Neural crest cell (in vitro differentiated cells): ENCODE results near the gene KLHL35. TPM values are rescaled to one million over a fixed set of nuclear protein-coding genes. Genes with fewer than 3 reads are reported as not detected.
A peak's percentile ranks its signal among the peaks of the same experiment; 100 is the strongest.

Experiments used
- DNase-seq: peaks from one replicate; pipeline ENCODE4 v3.0.0; 2021; ENCODE audit warnings: low read depth, mixed read lengths, low spot score
- H3K27ac Mint-ChIP-seq: one replicate; pipeline ENCODE4 v1.8.0; 2021; ENCODE audit warnings: mild to moderate bottlenecking, mixed read lengths; ENCODE audit not compliant: unreplicated experiment
- H3K27me3 Mint-ChIP-seq: 2 replicates; pipeline ENCODE4 v1.8.0; 2021; ENCODE audit warnings: low read depth, mild to moderate bottlenecking, mixed read lengths
- H3K36me3 Mint-ChIP-seq: 2 replicates; pipeline ENCODE4 v1.8.0; 2021; ENCODE audit warnings: low read depth, mild to moderate bottlenecking, mixed read lengths
- H3K4me1 Mint-ChIP-seq: 2 replicates; pipeline ENCODE4 v1.8.0; 2021; ENCODE audit warnings: mixed read lengths
- H3K4me3 Mint-ChIP-seq: one replicate; pipeline ENCODE4 v1.8.0; 2021; ENCODE audit warnings: mild to moderate bottlenecking, mixed read lengths
- H3K9me3 Mint-ChIP-seq: 2 replicates; pipeline ENCODE4 v1.8.0; 2021; ENCODE audit warnings: mixed read lengths
- total RNA-seq: library from RNA; stranded (reverse); gene quantifications from 2 replicates; pipeline ENCODE4 v1.2.1, GENCODE V29; 2021
- TF ChIP-seq, protein P1 (sequence below): fragments of 200-600 bp; sonication (generic); conservative IDR thresholded peaks from 2 replicates; pipeline ENCODE4 v1.5.0; 2021; ENCODE audit warnings: antibody characterized with exemption, mild to moderate bottlenecking

The KLHL35 gene
- total RNA-seq, 1 donor from 2014 or later = 11.6 TPM

DNA sequence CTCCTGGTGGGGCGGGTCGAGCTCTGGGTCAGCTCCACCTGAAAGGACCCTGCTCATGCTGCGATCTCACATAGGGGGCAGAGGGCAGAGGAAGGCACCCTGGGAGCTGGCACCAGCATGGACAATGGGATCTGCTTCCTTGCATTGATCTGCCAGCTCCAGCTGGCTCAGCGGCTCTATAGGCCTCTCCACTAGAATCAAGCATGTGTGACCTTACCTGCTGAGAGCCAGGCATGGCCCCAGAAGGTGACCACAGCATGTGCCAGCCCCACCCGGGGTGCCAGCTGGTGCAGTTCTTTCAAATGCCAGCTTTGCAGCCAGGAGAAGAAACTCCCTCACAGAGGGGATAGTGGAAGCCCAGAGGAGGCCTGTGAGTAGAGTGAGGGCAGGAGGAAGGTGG is 22.0 kb upstream of the KLHL35 start:
- no peaks in the 10 kb centered on the region for H3K9me3 Mint-ChIP-seq
- no peaks in the 10 kb centered on the region for H3K27me3 Mint-ChIP-seq
- TF ChIP-seq, protein P1, sequence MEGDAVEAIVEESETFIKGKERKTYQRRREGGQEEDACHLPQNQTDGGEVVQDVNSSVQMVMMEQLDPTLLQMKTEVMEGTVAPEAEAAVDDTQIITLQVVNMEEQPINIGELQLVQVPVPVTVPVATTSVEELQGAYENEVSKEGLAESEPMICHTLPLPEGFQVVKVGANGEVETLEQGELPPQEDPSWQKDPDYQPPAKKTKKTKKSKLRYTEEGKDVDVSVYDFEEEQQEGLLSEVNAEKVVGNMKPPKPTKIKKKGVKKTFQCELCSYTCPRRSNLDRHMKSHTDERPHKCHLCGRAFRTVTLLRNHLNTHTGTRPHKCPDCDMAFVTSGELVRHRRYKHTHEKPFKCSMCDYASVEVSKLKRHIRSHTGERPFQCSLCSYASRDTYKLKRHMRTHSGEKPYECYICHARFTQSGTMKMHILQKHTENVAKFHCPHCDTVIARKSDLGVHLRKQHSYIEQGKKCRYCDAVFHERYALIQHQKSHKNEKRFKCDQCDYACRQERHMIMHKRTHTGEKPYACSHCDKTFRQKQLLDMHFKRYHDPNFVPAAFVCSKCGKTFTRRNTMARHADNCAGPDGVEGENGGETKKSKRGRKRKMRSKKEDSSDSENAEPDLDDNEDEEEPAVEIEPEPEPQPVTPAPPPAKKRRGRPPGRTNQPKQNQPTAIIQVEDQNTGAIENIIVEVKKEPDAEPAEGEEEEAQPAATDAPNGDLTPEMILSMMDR = no peak
- DNase-seq = no peak
- no peaks in the 10 kb centered on the region for H3K4me1 Mint-ChIP-seq
- no peak overlapping the region for H3K27ac Mint-ChIP-seq
- H3K4me3 Mint-ChIP-seq = no peak overlapping the region
- H3K36me3 Mint-ChIP-seq = no peaks in the 10 kb centered on the region

DNA sequence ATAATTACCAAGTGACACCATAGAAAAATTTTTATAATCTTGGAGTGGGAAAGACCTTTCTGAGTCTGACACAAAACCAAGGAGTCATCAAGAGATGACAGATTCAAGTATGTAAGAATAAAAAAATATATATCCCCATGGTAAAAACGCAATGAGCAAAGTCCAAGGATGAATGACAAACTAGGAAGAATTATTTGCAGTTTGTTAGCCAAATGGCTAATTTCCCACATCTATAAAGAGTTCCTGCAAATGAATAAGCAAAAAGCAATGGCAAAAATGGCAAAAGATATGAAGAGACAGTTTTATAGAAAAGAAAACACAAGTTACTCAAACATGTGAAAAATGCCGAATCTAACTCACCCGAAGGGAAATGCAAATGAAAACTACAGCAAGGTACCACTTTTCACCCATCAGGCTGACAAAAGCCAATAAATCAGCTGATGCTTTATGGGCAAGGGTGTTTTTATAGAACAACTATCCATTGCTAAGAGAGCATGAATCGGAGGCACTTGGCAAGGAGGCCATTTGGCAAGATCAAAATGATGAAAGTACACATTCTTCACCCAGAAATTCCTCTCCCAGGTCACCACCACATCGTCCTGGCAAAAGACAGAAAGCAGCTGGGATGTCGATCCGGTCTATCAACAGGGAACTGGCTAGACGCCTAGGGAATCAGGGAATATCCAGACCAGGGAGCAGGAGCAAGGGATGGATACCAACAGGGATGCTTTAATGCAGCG is 21.1 kb upstream of the KLHL35 start:
- no peak for DNase-seq
- Mint-ChIP-seq H3K27me3 (no peaks in the 10 kb centered on the region), H3K4me3 (no peak overlapping the region), H3K36me3 (no peaks in the 10 kb centered on the region), H3K9me3 (no peaks in the 10 kb centered on the region), H3K27ac (no peak overlapping the region), H3K4me1 (no peaks in the 10 kb centered on the region)
- TF ChIP-seq, protein P1 = no peak

DNA sequence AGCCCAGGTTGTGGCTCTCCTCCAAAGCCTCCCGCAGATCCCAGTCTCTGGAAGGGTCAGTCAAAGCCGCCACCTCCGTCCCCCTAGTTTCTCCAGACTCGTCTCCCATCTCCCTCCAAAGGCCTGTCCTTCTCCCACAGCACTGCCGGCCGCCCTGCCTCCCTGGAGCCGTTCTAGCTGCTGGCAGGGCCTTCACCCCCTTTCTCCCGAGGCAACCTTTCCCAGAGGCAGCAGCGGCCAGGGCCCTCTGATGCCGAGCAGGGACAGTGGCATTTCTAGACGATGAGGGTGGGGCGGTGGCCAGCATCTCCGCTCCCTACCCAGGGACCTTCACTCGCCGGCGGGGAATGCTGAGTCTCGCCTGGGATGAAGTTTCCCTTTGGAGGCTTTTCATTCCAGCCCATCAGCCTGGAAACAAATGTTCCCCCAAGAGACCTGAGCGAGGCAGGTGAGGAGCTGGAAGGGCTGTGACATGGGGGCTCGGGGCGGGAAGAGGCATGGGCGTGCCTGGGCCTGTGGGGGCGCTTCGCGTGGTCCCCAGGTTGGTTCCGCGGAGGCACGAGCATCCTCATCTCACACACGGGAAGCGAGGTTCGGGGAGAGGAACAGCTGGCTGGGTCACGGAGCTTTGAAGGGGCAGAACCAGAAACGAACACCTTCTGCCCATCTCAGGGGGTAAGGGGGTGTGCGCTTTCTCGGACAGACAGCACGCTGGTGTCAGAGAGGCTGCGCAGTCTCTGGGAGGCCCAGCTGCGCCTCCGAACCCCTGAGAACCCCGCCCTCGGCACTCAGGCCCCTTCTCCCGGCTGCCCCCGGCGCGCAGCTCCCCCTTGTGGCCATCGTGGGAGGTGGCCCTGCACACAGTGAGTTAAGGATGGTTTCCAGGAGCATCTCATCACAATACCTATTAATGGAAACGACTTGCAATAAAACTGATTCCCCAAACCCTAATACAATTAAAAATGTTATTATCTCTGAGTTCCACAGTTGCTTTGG is 18.1 kb upstream of the KLHL35 start:
- Mint-ChIP-seq H3K4me3 (no peak overlapping the region), H3K9me3 (no peaks in the 10 kb centered on the region)

DNA sequence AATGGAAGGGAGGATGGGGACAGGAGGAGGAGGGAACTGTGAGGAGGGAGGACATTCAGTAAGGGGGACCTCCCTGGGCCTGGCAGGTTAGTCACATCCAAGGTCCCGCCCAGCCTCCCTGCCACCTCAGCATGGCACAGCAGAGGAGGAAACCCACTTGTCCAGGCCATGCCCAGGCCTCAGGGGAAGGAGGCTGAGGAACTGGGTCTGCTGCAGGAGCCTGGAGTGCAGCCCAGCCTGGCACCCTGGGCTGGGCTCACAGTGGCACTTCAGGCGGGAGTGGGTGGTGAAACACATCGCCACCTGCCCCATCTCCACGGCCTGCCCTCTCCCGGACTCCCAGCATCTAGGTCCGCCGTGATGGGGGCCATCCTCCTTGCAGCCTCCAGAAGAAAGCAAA is 17.2 kb upstream of the KLHL35 start:
- no peaks in the 10 kb centered on the region for H3K36me3 Mint-ChIP-seq
- no peaks in the 10 kb centered on the region for H3K27me3 Mint-ChIP-seq
- no peak for DNase-seq
- no peaks in the 10 kb centered on the region for H3K4me1 Mint-ChIP-seq
- TF ChIP-seq, protein P1 = no peak
- H3K27ac Mint-ChIP-seq = no peak overlapping the region
- no peaks in the 10 kb centered on the region for H3K9me3 Mint-ChIP-seq
- H3K4me3 Mint-ChIP-seq = no peak overlapping the region

More for the DNA sequence above, 18.1 kb upstream of the KLHL35 start:
- TF ChIP-seq, protein P1 = peak; percentile 71
- Mint-ChIP-seq H3K4me1 (no peaks in the 10 kb centered on the region), H3K27me3 (no peaks in the 10 kb centered on the region), H3K36me3 (no peaks in the 10 kb centered on the region), H3K27ac (no peak overlapping the region)
- peak; percentile 40 for DNase-seq

DNA sequence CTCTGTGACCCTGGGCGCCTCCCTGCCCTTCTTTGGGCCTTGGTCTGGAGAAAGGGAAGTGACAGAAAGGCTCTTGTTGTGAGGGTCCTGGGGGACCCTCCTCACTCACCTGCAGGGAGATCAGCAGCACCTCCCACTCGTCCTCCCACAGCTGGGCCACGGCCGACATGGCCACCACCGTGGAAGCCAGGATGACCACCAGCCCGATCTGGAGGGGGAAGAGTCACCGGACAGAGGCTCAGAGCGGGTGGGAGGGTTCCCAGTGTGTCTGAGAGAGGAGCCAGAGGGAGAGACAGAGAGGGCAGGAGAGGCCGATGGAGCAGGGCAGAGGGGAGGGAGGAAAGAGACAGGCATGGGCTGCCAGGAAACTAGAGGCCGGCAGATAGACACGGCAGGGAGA is 16.8 kb upstream of the KLHL35 start:
- no peak for DNase-seq
- Mint-ChIP-seq H3K27ac (no peak overlapping the region), H3K36me3 (no peaks in the 10 kb centered on the region), H3K9me3 (no peaks in the 10 kb centered on the region), H3K4me3 (no peak overlapping the region), H3K27me3 (no peaks in the 10 kb centered on the region), H3K4me1 (no peaks in the 10 kb centered on the region)
- TF ChIP-seq, protein P1 = no peak
